GM19351 (cell line): ENCODE results near the gene CDK9.
"Not testable (repeated sequence)": the region's sequence is repeated elsewhere in the genome, so short reads cannot be mapped to it uniquely, and the experiment has no call there.

ENCODE experiments used
- ATAC-seq: cut with Tn5 transposase; IDR thresholded peaks from one replicate; pipeline ENCODE4 v1.9.1; 2021; ENCODE audit warnings: mild to moderate bottlenecking, moderate library complexity; ENCODE audit not compliant: unreplicated experiment

CDK9 gene

DNA sequence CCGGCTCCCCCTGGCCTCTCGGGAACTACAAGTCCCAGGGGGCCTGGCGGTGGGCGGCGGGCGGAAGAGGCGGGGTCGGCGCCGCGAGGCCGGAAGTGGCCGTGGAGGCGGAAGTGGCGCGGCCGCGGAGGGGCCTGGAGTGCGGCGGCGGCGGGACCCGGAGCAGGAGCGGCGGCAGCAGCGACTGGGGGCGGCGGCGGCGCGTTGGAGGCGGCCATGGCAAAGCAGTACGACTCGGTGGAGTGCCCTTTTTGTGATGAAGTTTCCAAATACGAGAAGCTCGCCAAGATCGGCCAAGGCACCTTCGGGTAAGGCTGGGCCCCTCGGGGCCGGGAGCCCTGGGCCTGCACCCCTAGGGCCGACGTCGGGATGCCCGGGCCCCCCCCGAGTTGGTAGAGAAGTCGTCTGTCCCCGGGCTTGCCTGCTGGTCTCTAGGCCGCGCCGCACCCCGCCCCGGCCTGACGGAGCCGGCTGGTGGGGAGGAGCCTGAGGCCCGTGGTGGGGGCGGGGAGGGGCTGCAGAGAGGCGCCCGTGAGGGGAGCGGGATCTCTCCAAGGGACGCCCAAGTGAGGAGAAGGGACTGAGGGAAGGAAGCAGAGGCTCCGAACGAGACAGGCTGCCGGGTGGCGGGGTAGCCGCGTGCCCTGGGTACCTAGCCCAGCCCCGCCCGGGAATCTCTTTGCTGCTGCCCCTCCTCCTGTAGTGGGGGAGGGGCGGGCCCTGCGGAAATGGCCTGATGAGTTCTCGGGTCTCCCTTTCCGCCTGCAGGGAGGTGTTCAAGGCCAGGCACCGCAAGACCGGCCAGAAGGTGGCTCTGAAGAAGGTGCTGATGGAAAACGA is at the start of gene CDK9:
CDK9 (plus strand) TSS at position 102 of the 840 bp plus-strand sequence; CDS start at position 217, 115 bp downstream.
- ATAC-seq: peak; percentile 68

DNA sequence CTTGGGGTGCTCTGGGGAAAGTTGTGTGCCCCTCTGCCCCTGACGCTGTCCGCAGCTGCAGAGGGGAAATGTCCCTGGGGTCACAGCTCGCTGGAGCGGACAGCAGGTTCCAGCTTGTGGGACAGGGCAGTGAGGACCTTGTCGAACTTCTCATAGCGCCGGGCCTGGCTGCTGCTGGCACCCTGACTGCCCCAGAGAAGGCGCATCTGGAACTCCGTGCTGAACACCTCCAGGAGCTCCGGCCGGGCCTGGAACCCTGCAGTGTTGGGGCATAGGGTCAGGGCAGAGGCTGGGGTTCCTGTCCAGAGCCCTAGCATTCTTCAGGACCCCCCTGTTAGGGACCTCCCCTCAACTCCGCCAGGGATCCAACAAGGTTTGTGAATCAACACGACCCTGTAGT is 47.2 kb upstream of the CDK9 start:
- no peak for ATAC-seq

DNA sequence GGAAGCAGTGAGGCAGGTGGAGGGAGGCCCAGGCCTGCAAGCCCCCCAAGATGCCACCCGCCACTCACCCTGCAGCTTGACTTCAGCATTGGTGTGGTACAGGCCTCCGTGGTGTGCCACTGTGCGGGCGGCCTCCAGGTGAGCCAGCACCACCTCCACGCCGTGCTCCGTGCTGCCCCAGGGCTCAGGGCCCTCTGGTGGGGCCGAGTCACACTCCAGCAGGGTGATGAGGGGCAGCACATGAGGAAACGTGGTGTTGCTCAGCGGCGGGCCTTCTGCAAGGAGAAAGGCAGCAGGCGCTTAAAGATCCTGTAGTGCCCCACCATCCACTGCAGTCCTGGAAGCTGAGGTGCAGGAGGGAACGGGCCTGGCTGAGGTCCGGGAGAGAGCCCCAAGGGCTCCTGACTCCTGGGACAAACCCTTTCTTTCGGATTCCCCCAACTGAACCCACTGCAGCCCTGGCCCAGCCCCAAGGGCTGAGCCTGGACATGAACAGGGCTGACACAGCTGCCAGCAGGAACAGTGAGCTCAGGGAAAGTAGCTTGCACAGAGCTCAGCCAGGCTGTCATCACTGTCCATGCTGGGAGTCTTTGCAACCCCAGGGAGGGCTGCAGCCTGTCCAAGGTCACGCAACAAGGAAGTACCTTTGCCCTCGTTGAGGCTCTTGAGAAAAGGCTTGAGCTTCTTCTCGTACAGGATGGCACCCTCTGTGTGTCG is 46.1 kb upstream of the CDK9 start:
- ATAC-seq: no peak

DNA sequence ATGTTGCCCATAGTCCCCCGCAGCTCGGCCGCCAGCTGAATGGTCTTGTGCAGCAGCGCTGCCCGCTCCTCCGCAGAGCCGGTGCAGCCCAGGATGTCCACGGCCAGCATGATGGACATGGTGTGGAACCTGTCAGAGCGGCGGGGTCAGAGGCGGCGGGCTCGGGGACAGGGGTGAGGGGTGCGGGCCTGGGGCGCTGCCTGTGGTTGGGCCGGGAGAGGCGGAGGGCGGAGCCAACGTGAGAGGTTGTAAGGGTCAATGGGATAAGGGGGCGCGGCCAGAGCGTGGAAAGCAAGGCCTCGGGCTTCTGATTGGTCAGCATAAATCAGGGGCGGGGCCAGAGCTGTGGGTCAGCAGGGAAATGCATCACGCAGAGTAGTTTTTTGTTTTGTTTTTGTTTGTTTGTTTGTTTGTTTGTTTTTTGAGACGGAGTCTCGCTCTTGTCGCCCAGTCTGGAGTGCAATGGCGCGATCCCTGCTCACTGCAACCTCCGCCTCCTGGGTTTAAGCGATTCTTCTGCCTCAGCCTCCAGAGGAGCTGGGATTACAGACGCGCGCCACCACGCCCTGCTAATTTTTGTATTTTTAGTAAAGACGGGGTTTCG is 43.9 kb upstream of the CDK9 start:
- no peak for ATAC-seq

DNA sequence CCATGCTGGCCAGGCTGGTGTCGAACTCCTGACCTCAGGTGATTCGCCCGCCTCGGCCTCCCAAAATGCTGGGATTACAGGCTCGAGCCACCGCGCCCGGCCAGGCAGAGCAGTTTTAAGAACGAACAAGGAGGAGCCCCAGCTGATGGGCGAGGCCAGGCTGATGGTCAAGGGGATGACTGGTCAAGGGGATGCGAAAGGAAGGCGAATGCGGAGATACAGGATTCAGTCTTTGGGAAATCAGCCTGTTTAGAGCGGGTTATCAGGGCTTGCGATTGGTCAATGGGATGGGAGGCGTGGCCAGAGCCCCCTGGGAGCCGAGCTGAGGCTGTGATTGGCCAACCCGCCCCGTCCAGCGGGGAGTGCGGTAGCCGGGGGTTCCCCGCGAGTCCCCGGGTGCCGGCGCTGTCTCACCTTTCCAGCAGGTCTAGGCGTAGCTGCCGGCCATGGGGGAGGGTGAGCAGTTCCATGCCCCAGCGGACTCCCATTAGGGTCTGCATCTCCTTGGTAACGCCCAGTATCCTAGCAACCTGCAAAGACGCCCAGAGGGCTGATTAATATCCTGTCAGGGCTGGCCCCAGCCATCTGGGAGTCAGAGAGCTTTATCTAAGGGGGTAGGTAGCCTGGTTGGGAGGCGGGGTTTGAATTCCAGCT is 43.3 kb upstream of the CDK9 start:
- no peak for ATAC-seq

- no peak for ATAC-seq
Observed at GRCh38 chr9:127744398-127745110, 41.3 kb upstream of the CDK9 start.

DNA sequence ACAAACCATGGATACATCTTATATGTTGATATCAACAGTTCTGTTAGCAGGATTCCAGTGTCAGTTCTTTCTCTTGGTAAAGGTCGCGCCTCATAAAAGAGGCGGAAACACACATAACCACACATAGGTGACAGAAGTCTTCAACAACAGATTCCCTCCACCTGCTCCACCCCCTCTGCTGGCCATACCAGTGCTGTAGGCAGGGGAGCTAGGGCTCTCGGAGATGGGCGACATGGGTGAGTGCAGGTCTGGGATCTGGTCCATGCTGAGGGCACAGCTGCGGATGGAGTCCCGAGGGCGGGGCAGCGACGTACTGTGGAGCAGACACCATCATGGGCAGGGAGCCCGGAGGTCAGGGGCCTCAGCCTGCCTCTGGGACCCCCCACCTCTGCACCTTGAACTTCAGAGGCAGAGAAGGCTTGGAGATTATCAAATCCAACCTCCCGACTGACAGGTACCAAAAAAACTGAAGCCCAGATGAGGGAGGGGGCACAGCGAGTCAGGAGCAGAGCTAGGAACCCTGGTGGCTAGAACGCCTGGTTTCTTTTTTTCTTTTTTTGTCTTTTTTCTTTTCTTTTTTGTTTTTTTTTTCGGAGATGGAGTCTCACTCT is 38.8 kb upstream of the CDK9 start:
- ATAC-seq: no peak

GRCh38 chr9:127749090-127749787 is 36.6 kb upstream of the CDK9 start:
- ATAC-seq: no peak

DNA sequence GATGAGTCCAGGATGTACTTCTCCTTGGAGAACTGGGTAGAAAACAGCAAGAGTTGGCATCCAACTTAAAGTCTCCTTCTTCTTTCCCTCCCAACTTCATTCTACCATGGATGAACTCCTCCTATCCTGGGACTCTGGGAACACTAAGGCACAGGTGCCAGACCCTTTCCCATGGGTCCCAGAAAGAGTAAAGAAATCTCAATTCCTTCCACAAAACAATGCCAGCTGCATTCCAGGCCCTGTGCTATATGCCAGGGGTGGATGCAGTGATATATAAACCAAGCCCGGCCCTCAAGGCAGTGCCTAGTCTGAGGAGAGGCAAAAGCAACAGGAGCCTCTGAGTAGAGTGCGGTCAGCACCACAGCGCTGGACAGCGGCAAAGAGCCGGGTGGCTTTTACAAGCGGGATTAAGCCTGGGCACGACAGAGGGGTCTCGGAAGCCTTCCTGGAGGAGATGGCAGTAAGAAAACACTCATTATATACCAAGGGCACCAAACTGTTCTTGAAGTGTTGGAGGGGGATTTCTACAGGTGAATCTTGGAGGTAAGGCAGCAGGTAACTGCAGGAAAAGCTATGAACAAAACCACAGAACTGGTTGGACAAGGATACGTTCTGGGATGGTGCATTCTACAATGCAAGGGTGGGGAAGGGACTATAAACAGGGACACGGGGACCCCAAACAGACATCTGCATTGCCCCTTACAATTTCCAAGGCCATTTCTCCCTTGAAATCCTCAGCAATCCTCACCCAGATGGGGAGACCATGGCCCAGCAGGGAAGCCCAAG is 34.4 kb upstream of the CDK9 start:
- no peak for ATAC-seq

DNA sequence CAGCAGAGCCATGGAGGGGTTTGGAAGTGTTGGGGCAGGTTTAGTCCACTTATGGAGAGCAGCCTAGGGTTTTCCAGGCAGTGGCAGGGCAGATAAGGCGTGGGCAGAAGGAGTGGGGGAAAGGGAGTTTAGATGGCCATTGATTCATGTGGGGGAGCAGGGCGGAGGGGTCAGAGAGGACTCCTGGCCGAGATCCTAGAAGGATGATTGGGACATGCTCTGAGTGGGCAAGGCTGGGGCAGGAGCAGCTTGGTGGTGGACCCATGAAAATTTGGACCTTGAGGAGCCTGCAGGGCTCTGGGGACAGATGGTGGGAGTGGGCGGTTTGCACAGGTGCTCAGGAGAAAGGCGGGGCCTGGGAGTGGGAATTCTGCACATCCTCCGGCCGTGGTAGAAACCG is 32.7 kb upstream of the CDK9 start:
- no peak for ATAC-seq

DNA sequence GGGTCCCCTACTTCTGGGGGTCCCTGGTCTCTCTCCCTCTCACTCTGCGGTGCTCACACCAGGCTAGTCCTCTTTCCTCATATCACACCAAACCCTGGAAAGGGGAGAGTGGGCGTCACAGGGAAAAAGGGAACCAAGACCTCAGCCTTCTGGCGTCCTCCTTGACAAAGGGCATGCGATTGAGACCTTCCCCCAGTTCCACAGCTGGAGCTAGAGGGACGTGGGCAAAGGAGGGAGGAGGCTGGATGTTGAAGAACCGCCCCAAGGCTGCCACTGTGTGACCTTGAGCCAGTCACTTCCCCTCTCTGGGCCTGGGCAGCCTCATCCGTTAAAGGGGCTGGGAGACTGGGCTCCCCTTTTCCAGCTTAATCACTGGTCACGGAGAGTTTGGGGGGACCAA is 32.2 kb upstream of the CDK9 start:
- no peak for ATAC-seq

DNA sequence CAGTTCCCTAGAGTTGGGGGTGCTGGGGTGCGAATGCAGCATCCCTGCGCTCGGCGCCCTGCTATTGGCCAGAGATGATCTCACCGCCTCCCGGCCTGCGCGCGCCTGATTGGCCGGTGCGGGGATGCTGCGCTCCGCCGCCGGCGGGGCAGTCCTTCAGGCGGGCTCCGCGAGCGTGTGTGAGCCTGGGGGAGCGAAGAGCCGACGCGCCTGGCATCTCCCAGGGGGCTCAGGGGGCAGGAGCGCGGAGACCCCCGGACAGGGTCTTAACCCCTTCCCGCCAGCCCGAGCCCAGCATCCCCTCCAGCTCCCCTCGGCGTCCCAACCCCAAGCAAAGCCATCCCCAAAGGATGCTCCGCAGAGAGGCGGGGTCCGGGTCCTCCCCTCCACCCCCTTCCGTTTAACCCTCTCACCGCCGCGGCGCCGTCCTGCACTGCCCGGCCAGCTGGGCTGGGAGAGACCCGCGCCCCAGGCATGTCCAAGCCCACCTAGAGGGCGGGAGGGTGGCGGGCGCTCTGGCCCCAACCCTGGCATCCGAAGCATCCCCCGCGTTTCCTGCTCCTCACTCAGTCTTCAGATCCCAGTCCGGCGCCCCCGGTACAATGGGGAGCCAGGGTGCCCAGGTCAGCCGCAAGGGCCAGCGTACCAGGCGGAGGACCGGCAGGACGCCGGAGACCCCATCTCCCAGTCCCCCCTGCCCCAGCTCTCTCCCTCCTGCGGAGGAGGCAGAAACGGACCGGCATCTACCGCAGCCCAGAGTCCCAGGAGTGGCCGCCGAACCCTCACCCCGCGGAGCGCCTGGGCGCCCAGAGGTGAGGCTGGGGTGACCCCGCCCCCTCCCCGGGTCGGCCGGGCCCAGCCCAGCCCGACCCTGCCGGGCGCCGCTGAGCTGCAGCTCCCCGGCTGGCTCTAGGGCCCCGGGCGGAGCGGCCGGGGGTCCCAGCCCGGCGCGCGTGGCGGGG is 31.5 kb upstream of the CDK9 start:
- ATAC-seq: no peak

DNA sequence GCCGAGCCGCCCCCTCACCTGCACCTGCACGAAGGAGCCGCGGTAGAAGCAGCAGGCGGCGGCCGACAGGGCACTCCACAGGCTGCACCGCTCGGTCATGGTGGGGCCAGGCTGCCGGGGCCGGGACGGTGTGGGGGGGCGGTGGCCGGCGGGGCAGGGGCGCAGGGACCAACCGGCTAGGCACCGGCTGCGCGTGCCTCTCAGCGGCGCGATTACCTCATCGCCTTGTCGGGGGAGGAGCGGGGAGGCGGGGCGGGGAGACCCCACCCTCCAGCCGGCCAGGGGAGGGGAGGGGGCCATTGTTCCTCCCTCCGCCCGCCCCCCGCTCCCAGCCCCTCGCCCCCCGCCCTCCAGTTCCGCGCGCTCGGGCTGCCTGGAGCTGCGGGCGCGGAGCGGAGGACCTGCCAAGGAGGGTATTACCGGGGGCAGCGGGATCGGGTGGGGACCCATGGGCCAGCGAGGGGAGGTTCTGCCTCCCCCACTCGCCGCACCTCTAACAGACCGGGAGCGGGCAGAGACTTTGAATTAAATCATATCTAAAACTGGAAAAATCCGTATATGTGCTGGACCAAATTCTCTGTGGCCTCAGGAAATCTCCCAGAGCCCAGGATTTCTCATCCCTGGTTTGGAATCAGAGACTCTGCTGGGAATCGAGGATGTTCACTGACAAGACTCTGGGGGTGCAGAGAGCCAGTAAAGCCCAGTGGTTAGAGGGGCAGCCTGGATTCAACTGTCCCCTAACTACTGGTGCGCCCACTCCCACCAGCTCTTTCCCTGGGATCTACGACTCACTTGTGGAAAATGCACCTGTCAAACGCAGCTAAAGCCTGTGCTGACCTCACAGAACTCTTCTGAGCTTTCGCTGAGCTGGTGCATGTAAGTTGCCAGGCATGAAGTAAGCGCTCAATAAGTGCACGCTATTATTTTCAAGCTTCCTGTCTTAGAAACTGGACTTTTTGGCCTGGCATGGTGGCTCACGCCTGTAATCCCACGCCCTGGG is 30.5 kb upstream of the CDK9 start:
- no peak for ATAC-seq

DNA sequence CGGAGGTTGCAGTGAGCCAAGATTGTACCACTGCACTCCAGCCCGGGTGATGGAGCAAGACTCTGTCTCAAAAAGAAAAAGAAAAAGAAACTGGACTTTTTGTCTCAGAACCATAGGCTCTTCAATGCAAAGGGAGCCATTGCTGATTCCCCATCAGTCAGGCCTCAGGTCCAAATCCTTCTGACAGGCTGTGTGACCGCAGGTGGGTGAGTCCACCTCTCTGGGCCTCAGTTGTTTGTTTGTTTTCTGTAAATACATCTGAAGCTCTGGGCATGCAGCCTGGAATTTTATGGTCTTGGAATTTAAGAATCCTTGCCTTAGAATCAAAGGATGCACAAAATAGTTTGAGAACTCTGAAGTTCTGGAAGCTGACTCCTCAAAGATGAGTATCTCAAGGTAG is 29.6 kb upstream of the CDK9 start:
- ATAC-seq: no peak

DNA sequence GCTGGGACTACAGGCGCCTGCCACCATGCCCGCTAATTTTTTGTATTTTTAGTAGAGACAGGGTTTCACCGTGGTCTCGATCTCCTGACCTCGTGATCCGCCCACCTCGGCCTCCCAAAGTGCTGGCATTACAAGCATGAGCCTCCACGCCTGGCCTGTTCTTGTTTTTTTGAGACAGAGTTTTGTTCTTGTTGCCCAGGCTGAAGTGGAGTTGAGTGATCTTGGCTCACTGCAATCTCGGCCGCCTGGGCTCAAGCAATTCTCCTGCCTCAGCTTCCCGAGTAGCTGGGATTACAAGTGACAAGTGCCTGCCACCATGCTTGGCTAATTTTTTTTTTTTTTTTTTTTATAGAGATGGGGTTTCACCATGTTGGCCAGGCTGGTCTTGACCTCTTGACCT is 29.1 kb upstream of the CDK9 start:
- ATAC-seq: not testable (repeated sequence)

DNA sequence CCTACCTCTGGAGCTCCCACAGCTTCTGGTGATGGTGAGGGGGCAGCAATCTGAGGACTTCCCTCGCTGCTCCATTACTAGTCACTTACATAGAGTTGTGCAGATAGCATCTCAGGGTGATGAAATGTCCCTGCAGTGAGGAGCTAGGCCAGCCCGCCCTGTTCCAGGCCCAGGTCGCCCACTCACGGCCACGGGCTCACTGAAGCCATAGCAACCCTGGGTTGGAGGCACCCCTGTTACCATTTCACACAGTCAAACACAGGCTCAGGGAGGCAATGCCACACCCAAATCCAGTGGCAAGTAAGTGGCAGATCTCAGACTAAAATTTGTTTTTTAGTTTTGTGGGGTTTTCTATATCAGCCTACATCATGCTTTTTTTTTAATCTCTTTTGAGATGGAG is 27.0 kb upstream of the CDK9 start:
- no peak for ATAC-seq

DNA sequence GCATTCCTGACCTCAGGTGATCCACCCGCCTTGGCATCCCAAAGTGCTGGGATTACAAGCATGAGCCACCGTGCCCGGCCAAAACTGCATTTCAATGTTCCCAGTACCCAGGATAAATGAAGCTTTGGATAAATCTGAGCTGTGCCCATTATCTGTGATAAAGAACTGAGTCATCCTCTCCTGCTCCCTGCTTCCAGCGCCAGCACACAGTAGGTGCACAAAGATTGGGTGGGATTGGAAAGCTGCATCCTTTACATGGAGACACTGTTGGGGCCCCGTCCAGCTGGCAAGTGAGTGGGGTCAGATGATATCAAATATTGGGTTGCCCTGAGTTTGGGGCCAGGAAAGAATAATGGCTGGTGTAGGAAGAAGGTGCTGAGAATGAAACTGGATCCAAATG is 24.8 kb upstream of the CDK9 start:
- ATAC-seq: no peak
